Measurements from ENCODE around the gene SMIM10L2A. TPM values are rescaled to one million over a fixed set of nuclear protein-coding genes. Genes with fewer than 3 reads are reported as not detected.
A peak's percentile ranks its signal among the peaks of the same experiment; 100 is the strongest.
"Not testable (repeated sequence)": the region's sequence is repeated elsewhere in the genome, so short reads cannot be mapped to it uniquely, and the experiment has no call there.

SMIM10L2A gene
- total RNA-seq, 1 donor from 2014 or later: 9.5 TPM

DNA sequence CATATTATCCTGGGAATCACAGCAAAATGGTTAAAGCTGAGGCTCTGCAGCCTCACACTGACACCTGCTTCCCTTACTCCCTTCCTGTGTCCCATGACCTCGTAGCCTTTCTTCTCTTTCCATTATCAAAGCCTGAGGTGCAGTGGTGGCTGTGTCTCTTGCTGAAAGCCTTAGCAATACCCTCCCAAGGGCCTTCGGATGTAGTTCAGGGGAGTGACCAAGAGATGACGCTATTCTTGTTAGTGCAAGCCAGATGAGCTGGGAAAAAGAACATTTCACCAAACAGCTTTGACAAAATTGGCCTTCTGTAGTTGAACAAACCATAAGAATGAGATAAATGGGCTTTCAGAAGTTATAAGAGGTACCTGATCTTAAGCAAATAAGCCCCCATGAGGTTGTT lies 31.6 kb downstream of the SMIM10L2A start:
- TF ChIP-seq, protein P1, sequence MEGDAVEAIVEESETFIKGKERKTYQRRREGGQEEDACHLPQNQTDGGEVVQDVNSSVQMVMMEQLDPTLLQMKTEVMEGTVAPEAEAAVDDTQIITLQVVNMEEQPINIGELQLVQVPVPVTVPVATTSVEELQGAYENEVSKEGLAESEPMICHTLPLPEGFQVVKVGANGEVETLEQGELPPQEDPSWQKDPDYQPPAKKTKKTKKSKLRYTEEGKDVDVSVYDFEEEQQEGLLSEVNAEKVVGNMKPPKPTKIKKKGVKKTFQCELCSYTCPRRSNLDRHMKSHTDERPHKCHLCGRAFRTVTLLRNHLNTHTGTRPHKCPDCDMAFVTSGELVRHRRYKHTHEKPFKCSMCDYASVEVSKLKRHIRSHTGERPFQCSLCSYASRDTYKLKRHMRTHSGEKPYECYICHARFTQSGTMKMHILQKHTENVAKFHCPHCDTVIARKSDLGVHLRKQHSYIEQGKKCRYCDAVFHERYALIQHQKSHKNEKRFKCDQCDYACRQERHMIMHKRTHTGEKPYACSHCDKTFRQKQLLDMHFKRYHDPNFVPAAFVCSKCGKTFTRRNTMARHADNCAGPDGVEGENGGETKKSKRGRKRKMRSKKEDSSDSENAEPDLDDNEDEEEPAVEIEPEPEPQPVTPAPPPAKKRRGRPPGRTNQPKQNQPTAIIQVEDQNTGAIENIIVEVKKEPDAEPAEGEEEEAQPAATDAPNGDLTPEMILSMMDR (IDR thresholded peaks at IDR 0.05; ENCODE audit: unreplicated experiment): no peak
- H3K4me1 Mint-ChIP-seq (ENCODE audit: low read depth): peaks cover 5% of the 10 kb centered on the region
- H3K4me3 Mint-ChIP-seq (ENCODE audit: low read depth): no peak overlapping the region
- H3K36me3 Mint-ChIP-seq (ENCODE audit: insufficient read depth): no peaks in the 10 kb centered on the region
- no peak overlapping the region for H3K27ac Mint-ChIP-seq
- H3K27me3 Mint-ChIP-seq: no peaks in the 10 kb centered on the region
- peaks cover 24% of the 10 kb centered on the region for H3K9me3 Mint-ChIP-seq (ENCODE audit: low read depth)
- DNase-seq (ENCODE audit: low spot score, unreplicated experiment): no peak

DNA sequence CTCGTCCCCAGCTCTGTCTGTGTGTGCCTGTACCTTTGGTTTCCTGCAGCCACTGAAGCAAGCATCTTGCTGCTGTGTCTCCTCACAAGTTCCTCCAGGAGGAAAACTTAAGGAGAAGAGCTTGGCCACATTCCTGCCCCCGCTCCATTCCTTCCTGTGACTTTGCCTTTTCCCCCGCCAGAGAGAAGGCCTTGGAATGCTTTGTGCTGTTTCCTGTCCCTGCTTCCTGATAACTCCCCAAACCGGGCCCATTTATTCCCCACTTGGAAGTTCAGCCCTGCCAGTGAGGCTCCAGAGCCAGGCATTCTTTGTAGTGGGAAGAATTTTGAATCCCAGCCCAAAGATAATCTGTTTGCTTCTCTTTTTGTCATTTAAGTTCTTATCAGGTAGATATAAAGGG lies 33.1 kb downstream of the SMIM10L2A start:
- DNase-seq (ENCODE audit: low spot score, unreplicated experiment): no peak
- TF ChIP-seq, protein P1 (IDR thresholded peaks at IDR 0.05; ENCODE audit: unreplicated experiment): no peak
- no peaks in the 10 kb centered on the region for H3K36me3 Mint-ChIP-seq (ENCODE audit: insufficient read depth)
- peaks cover 5% of the 10 kb centered on the region for H3K4me1 Mint-ChIP-seq (ENCODE audit: low read depth)
- H3K9me3 Mint-ChIP-seq (ENCODE audit: low read depth): peaks cover 20% of the 10 kb centered on the region
- no peak overlapping the region for H3K27ac Mint-ChIP-seq
- no peak overlapping the region for H3K4me3 Mint-ChIP-seq (ENCODE audit: low read depth)
- H3K27me3 Mint-ChIP-seq: no peaks in the 10 kb centered on the region

DNA sequence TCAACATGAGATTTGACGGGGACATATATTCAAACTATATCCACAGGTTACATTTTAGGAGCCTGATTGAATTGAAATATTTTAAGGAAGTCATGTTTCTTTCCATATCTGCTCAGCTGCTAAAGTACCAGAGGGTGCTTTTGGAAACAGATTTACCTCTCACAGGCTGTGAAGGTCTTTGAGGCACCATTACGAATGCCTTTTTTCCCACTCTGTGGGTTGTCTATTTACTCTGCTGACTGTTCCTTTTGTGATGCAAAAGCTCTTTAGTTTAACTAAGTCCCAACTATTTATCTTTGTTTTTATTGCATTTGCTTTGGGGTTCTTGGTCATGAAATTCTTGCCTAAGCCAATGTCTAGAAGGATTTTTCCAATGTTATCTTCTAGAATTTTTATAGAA lies 40.0 kb downstream of the SMIM10L2A start:
- peaks cover 35% of the 10 kb centered on the region for H3K9me3 Mint-ChIP-seq (ENCODE audit: low read depth)
- H3K27ac Mint-ChIP-seq; H3K4me3 Mint-ChIP-seq (ENCODE audit: low read depth); H3K36me3 Mint-ChIP-seq (ENCODE audit: insufficient read depth); DNase-seq (ENCODE audit: low spot score, unreplicated experiment); H3K4me1 Mint-ChIP-seq (ENCODE audit: low read depth); H3K27me3 Mint-ChIP-seq: not testable (repeated sequence)

DNA sequence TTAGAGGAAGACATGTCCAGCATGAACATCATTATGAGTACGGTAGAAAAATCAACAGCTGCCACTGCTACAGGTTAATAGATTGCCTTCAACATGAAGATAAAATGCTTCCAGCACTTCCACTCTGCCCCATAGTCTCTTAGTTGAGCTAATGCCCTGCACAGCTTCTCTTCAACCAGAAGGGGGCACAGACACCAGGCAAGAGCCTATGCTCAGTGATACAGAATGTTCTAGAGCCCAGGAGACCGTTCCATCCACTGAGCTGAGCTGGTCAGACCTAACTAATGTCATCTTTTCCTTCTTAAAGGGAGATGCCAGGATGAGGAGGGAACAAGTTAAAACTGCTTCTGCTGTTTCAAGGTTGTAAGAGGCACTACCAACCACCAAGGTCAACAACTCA lies 42.2 kb downstream of the SMIM10L2A start:
- no peaks in the 10 kb centered on the region for H3K27me3 Mint-ChIP-seq
- H3K4me1 Mint-ChIP-seq (ENCODE audit: low read depth): no peaks in the 10 kb centered on the region
- no peaks in the 10 kb centered on the region for H3K36me3 Mint-ChIP-seq (ENCODE audit: insufficient read depth)
- peaks cover 29% of the 10 kb centered on the region for H3K9me3 Mint-ChIP-seq (ENCODE audit: low read depth)
- H3K4me3 Mint-ChIP-seq (ENCODE audit: low read depth): no peak overlapping the region
- DNase-seq (ENCODE audit: low spot score, unreplicated experiment): no peak
- TF ChIP-seq, protein P1 (IDR thresholded peaks at IDR 0.05; ENCODE audit: unreplicated experiment): no peak
- no peak overlapping the region for H3K27ac Mint-ChIP-seq

DNA sequence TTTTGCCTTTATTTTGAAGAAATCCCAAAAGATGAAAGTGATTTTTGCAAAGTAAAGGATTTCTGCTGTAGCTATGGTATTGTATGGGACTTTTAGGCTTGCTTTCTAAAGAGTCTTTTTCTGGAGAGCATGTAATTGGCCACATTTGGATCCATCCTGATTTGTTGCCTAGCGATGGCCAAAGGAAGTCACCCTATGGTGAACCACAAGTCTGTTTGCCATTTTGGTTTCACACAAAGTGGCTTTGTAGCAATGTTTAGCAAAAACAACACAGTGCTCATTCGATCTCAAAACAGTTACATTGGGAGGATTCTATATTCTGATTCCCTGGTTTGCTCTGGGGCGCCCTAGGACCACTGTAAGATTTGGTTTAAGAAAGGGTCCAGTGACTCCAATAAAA lies 54.6 kb downstream of the SMIM10L2A start:
- Mint-ChIP-seq H3K27ac (no peak overlapping the region), H3K27me3 (peaks cover under 1% of the 10 kb centered on the region), H3K36me3 (ENCODE audit: insufficient read depth) (no peaks in the 10 kb centered on the region), H3K9me3 (ENCODE audit: low read depth) (peaks cover 1% of the 10 kb centered on the region), H3K4me3 (ENCODE audit: low read depth) (no peak overlapping the region), H3K4me1 (ENCODE audit: low read depth) (no peaks in the 10 kb centered on the region)
- no peak for DNase-seq (ENCODE audit: low spot score, unreplicated experiment)
- TF ChIP-seq, protein P1 (IDR thresholded peaks at IDR 0.05; ENCODE audit: unreplicated experiment): no peak

DNA sequence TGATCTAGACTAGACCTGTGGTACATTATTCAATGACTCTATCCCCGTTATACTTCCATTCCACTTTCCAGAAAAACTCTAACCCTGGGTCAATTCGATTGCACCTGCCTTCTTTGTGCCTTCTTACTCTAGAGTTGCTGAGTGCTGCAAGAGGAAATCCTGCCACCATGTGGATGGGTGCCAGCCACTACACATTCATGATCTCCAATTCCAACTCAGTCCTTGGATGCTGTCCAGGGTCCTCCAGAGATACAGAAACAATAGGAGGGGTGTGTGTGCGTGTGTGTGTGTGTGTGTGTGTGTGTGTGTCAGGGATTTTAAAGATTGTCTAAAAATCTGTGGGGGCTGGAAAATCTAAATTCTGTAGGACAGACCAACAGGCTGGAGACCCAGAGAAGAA lies 55.8 kb downstream of the SMIM10L2A start:
- TF ChIP-seq, protein P1 (IDR thresholded peaks at IDR 0.05; ENCODE audit: unreplicated experiment): peak; percentile 57
- Mint-ChIP-seq H3K4me1 (ENCODE audit: low read depth) (no peaks in the 10 kb centered on the region), H3K27ac (no peak overlapping the region), H3K36me3 (ENCODE audit: insufficient read depth) (no peaks in the 10 kb centered on the region), H3K9me3 (ENCODE audit: low read depth) (no peaks in the 10 kb centered on the region), H3K27me3 (no peaks in the 10 kb centered on the region), H3K4me3 (ENCODE audit: low read depth) (no peak overlapping the region)
- DNase-seq (ENCODE audit: low spot score, unreplicated experiment): peak; percentile 23

Other genes with a start within 250 kb of the SMIM10L2A start
- gene ETDA, start 169.9 kb upstream of the SMIM10L2A start, total RNA-seq: not detected in 2 replicates
- gene ETDC, start 112.5 kb upstream of the SMIM10L2A start, total RNA-seq: not detected in 2 replicates
- 10.8 and 11.0 TPM in 2 replicates for gene ZNF75D, start 77.8 kb upstream of the SMIM10L2A start, total RNA-seq
- gene ZNF449, start 77.1 kb upstream of the SMIM10L2A start, total RNA-seq: 6.8 and 8.8 TPM in 2 replicates
- 14.6 and 14.8 TPM in 2 replicates for gene INTS6L, start 98.7 kb downstream of the SMIM10L2A start, total RNA-seq

All from progenitor cell of endocrine pancreas (in vitro differentiated cells).